SK-N-MC (cell line): Measurements from ENCODE around the gene GIPC2.

Source experiments
- EZH2 ChIP-seq: fragments of 200-600 bp; sonication (generic); IDR thresholded peaks from one replicate; pipeline ENCODE4 v1.6.1; 2017; ENCODE audit warnings: antibody characterized with exemption
- FOXP2 ChIP-seq: optimal IDR thresholded peaks from 2 replicates; pipeline ENCODE3; 2011; ENCODE audit warnings: mild to moderate bottlenecking, moderate library complexity; ENCODE audit not compliant: insufficient read depth; ENCODE audit errors: extremely low read length, control extremely low read depth
- POLR2AphosphoS5 ChIP-seq: IDR thresholded peaks from 2 replicates; pipeline ENCODE4 v1.6.1; 2012; ENCODE audit warnings: mild to moderate bottlenecking, low read depth, low read length, borderline replicate concordance

DNA sequence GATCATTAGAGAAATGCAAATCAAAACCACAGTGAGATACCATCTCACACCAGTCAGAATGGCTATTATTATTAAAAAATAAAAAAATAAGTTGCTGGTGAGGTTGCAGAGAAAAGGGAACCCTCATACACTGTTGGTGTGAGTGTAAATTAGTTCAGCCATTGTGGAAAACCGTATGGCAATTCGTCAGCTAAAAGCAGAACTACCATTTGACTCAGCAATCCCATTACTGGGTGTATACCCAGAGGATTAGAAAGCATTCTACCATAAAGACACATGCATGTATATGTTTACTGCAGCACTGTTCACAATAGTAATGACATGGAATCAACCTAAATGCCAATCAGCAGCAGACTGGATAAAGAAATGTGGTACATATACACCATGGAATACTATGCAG lies 42.2 kb downstream of the GIPC2 start:
- TF ChIP-seq POLR2AphosphoS5: no peak
- no peak for TF ChIP-seq EZH2
- no peak for TF ChIP-seq FOXP2
